B cell (primary cell): Measurements from ENCODE around the gene PANK4. TPM values are rescaled to one million over a fixed set of nuclear protein-coding genes. Genes with fewer than 3 reads are reported as not detected.

Source experiments
- ATAC-seq: fragments of 200-7000 bp; cut with Tn5 transposase; one replicate; pipeline ENCODE4 v1.10.0; 2021; ENCODE audit warnings: low read depth, mild to moderate bottlenecking, moderate number of reproducible peaks, moderate library complexity
- CTCF ChIA-PET: fragments of 350-600 bp; sonication (Branson Sonifier 250); formaldehyde crosslinking; loops from one replicate; lab custom pipeline; 2021; ENCODE audit warnings: antibody characterized with exemption, inconsistent platforms; lab: Charles Lee
- POLR2A ChIA-PET: fragments of 350-600 bp; sonication (Branson Sonifier 250); formaldehyde crosslinking; loops from one replicate; lab custom pipeline; 2021; ENCODE audit warnings: antibody characterized with exemption; lab: Charles Lee
- DNase-seq: peaks from one replicate; pipeline ENCODE4 v3.0.0; 2013
- H2AFZ ChIP-seq: 2 replicates; pipeline ENCODE4 v1.6.1; 2012; ENCODE audit warnings: mild to moderate bottlenecking, low read depth, low read length; ENCODE audit not compliant: insufficient read depth, poor library complexity, severe bottlenecking
- H3K27ac ChIP-seq, 2 donors: 1 replicate in 1 of 2; 2 replicates in 1 of 2; pipeline ENCODE4 v1.5.1; 2012 to 2013; ENCODE audit warnings: low read length in 2 of 2, mild to moderate bottlenecking in 2 of 2, moderate library complexity in 1 of 2
- H3K27me3 ChIP-seq, 4 experiments: fragments of 200-600 bp in 1 of 4; sonication (generic) in 1 of 4; replicated peaks in 1 of 4; 1 replicate in 2 of 4; 2 replicates in 2 of 4; pipeline versions ENCODE4 v1.6.1 to v1.7.0; 2013 to 2016; ENCODE audit warnings: low read length in 3 of 4, mild to moderate bottlenecking in 2 of 4, mixed read lengths in 1 of 4, moderate library complexity in 1 of 4; ENCODE audit not compliant: insufficient read depth in 4 of 4, control insufficient read depth in 3 of 4; ENCODE audit errors: control extremely low read depth in 1 of 4
- H3K36me3 ChIP-seq, 2 experiments: replicated peaks in 1 of 2; 1 replicate in 1 of 2; 2 replicates in 1 of 2; pipeline versions ENCODE4 v1.6.1 to v1.7.1; 2013; ENCODE audit warnings: low read length in 1 of 2; ENCODE audit not compliant: insufficient read depth in 2 of 2, control insufficient read depth in 1 of 2; ENCODE audit errors: control extremely low read depth in 1 of 2, extremely low read depth in 1 of 2
- H3K4me1 ChIP-seq, 2 donors: fragments of 200-600 bp in 1 of 2; sonication (generic) in 1 of 2; 1 replicate in 1 of 2; 2 replicates in 1 of 2; pipeline versions ENCODE4 v1.5.1 to v1.6.1; 2013 to 2017; ENCODE audit warnings: low read length in 2 of 2; ENCODE audit not compliant: control insufficient read depth in 2 of 2, insufficient read depth in 2 of 2
- H3K4me2 ChIP-seq: replicated peaks from 2 replicates; pipeline ENCODE3; 2012; ENCODE audit warnings: mild to moderate bottlenecking, low read depth, low read length; ENCODE audit not compliant: poor library complexity, severe bottlenecking
- H3K4me3 ChIP-seq, 5 experiments: fragments of 200-600 bp in 1 of 5; sonication (generic) in 1 of 5; 1 replicate in 3 of 5; 2 replicates in 2 of 5; pipeline versions ENCODE4 v1.5.1 to v1.7.0; 2011 to 2016; ENCODE audit warnings: low read length in 4 of 5, mild to moderate bottlenecking in 4 of 5, low read depth in 2 of 5, control low read depth in 1 of 5, moderate library complexity in 1 of 5; ENCODE audit not compliant: insufficient read depth in 1 of 5; ENCODE audit errors: control extremely low read depth in 1 of 5, extremely low read depth in 1 of 5
- H3K79me2 ChIP-seq: fragments of 200-600 bp; sonication (generic); one replicate; pipeline ENCODE4 v1.6.0; 2016; ENCODE audit warnings: low read length; ENCODE audit not compliant: control insufficient read depth, insufficient read depth
- H3K9ac ChIP-seq: fragments of 200-600 bp; sonication (generic); 2 replicates; pipeline ENCODE4 v1.6.1; 2017; ENCODE audit warnings: mild to moderate bottlenecking, low read length, moderate library complexity
- H3K9me3 ChIP-seq, 3 donors: one replicate each; pipeline versions ENCODE4 v1.6.1 to v1.7.1; 2013; ENCODE audit warnings: low read length in 2 of 3; ENCODE audit not compliant: control insufficient read depth in 2 of 3, insufficient read depth in 1 of 3; ENCODE audit errors: control extremely low read depth in 1 of 3
- H4K20me1 ChIP-seq: 2 replicates; pipeline ENCODE4 v1.6.0; 2012; ENCODE audit warnings: mild to moderate bottlenecking, low read length; ENCODE audit not compliant: insufficient read depth, control insufficient read depth, poor library complexity, severe bottlenecking
- H3K27ac Mint-ChIP-seq: one replicate; pipeline ENCODE4 v1.8.0; 2021; ENCODE audit warnings: mixed read lengths
- H3K27me3 Mint-ChIP-seq: one replicate; pipeline ENCODE4 v1.8.0; 2021; ENCODE audit warnings: mixed read lengths
- H3K4me1 Mint-ChIP-seq: one replicate; pipeline ENCODE4 v1.8.0; 2021; ENCODE audit warnings: mixed read lengths
- H3K4me3 Mint-ChIP-seq: one replicate; pipeline ENCODE4 v1.8.0; 2021; ENCODE audit warnings: mixed read lengths
- H3K9me3 Mint-ChIP-seq: one replicate; pipeline ENCODE4 v1.8.0; 2022; ENCODE audit warnings: mixed read lengths; ENCODE audit not compliant: insufficient read depth
- EZH2 ChIP-seq: IDR thresholded peaks from 2 replicates; pipeline ENCODE4 v1.6.1; 2012; ENCODE audit warnings: borderline replicate concordance, low read depth, mild to moderate bottlenecking, moderate library complexity, low read length; ENCODE audit not compliant: insufficient read depth, poor library complexity, severe bottlenecking
- WGBS: methylation state at CpG from one replicate; pipeline ENCODE4 v1.1.5; 2013; ENCODE audit warnings: missing lambda C conversion rate; ENCODE audit not compliant: insufficient coverage; 5-methylcytosine and 5-hydroxymethylcytosine counted together
- intact Hi-C: fragments of 100-400 bp; cut with micrococcal nuclease; formaldehyde crosslinking; loops from one replicate; pipeline ENCODE4 v1.10.0; 2022
- polyA plus RNA-seq: library from polyadenylated mRNA; depleted of rRNA; stranded (reverse); fragments of >200 nt; gene quantifications from 2 replicates; pipeline ENCODE4 v1.2.3, GENCODE V29; 2012
- total RNA-seq, 2 donors: library from RNA; stranded (reverse); fragments of 120-200 nt in 1 of 2; gene quantifications; 1 replicate in 1 of 2; 2 replicates in 1 of 2; pipeline versions ENCODE4 v1.2.3 to v1.2.4, GENCODE V29; 2013 to 2022
- TF ChIP-seq, protein P1 (sequence below): fragments of 200-600 bp; IDR thresholded peaks from one replicate; pipeline ENCODE4 v1.8.0; 2022; ENCODE audit warnings: antibody characterized with exemption, mild to moderate bottlenecking

Gene PANK4
- total and polyA plus RNA-seq, 2 donors (not counting 1 experiment from before 2014, with no cell fraction given), result 38.0 to 80.5 TPM

DNA sequence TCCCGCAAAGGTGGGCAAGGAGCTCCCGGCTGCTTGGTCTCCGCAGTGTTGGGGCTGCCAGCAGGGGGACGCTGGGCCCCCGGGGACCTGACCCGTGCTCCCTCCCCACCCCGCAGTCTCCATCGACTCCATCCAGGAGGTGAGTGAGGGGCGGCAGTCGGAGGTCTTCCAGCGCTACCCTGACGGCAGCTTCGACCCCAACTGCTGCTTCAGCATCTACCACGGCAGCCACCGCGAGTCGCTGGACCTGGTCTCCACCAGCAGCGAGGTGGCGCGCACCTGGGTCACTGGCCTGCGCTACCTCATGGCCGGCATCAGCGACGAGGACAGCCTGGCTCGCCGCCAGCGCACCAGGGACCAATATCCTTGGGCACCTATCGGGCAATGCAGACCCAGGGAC, 46.8 kb downstream of the PANK4 start:
- H3K27ac Mint-ChIP-seq, result no peak overlapping the region
- Histone ChIP-seq H3K4me2 (no peak overlapping the region), H3K9ac (no peak overlapping the region), H3K9me3 (no peaks in the 10 kb centered on the region), H3K79me2 (no peaks in the 10 kb centered on the region), H3K4me3 (no peak overlapping the region), H3K36me3 (no peaks in the 10 kb centered on the region), H4K20me1 (no peaks in the 10 kb centered on the region), H2AFZ (no peak overlapping the region), H3K4me1 (peaks cover 0 to 10% of the 10 kb centered on the region in 2 donors), H3K27me3 (no peaks in the 10 kb centered on the region), H3K27ac (no peak overlapping the region)
- ATAC-seq (no peak), DNase-seq (no peak)
- ChIA-PET POLR2A (no interaction called here), CTCF (no interaction called here)
- 93% methylated on average over 24 of the region's 28 CpGs for WGBS
- intact Hi-C loops, result no loop called here
- peaks cover 10% of the 10 kb centered on the region for H3K4me1 Mint-ChIP-seq
- H3K27me3 Mint-ChIP-seq, result no peaks in the 10 kb centered on the region
- no peak for TF ChIP-seq EZH2
- TF ChIP-seq, protein P1, sequence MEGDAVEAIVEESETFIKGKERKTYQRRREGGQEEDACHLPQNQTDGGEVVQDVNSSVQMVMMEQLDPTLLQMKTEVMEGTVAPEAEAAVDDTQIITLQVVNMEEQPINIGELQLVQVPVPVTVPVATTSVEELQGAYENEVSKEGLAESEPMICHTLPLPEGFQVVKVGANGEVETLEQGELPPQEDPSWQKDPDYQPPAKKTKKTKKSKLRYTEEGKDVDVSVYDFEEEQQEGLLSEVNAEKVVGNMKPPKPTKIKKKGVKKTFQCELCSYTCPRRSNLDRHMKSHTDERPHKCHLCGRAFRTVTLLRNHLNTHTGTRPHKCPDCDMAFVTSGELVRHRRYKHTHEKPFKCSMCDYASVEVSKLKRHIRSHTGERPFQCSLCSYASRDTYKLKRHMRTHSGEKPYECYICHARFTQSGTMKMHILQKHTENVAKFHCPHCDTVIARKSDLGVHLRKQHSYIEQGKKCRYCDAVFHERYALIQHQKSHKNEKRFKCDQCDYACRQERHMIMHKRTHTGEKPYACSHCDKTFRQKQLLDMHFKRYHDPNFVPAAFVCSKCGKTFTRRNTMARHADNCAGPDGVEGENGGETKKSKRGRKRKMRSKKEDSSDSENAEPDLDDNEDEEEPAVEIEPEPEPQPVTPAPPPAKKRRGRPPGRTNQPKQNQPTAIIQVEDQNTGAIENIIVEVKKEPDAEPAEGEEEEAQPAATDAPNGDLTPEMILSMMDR, result no peak
- H3K4me3 Mint-ChIP-seq, result no peak overlapping the region
- no peaks in the 10 kb centered on the region for H3K9me3 Mint-ChIP-seq

DNA sequence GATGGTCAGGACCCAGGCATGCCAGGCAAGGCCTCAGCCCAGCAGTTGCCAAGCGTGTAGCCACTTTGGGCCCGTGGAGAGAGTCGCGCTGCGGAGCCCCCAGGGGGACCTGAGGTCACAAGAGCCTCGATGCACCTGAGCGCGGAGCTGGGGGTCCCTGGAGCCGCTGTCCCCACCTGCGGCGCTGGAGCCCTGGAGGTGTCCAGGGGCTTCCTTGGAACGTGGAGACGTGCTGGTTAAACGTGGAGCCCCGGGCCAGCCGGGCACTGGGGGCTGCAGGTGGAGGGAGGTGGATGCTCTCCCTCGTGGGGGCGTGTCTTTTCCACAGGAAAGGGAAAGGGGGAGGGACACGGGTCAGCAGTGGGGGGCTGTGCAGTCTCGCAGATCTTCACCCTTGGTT, 47.2 kb downstream of the PANK4 start:
- POLR2A ChIA-PET, result no interaction called here
- 72% methylated on average over 20 of the region's 20 CpGs for WGBS
- H3K9me3 ChIP-seq, result no peaks in the 10 kb centered on the region

More for the DNA sequence above, 47.2 kb downstream of the PANK4 start:
- Histone ChIP-seq H3K79me2 (no peaks in the 10 kb centered on the region), H3K36me3 (no peaks in the 10 kb centered on the region), H3K27ac (no peak overlapping the region), H3K4me1 (peaks cover 0 to 10% of the 10 kb centered on the region in 2 donors), H3K4me2 (no peak overlapping the region), H3K4me3 (no peak overlapping the region), H4K20me1 (no peaks in the 10 kb centered on the region), H3K27me3 (no peaks in the 10 kb centered on the region), H3K9ac (no peak overlapping the region), H2AFZ (no peak overlapping the region)
- Mint-ChIP-seq H3K4me1 (peaks cover 9% of the 10 kb centered on the region), H3K27me3 (no peaks in the 10 kb centered on the region), H3K4me3 (no peak overlapping the region), H3K27ac (no peak overlapping the region), H3K9me3 (no peaks in the 10 kb centered on the region)
- CTCF ChIA-PET, result interaction anchor here (1.0 kb wide), 1 partner anchor 9 kb away, joined by 3 read pairs; no protein-coding TSS in a partner anchor
- intact Hi-C loops, result no loop called here
- DNase-seq (no peak), ATAC-seq (no peak)
- TF ChIP-seq, protein P1, result no peak
- TF ChIP-seq EZH2, result no peak
